ENCODE data around the gene ABCA10.
"Not testable (repeated sequence)": the region's sequence is repeated elsewhere in the genome, so short reads cannot be mapped to it uniquely, and the experiment has no call there.

Gene ABCA10

DNA sequence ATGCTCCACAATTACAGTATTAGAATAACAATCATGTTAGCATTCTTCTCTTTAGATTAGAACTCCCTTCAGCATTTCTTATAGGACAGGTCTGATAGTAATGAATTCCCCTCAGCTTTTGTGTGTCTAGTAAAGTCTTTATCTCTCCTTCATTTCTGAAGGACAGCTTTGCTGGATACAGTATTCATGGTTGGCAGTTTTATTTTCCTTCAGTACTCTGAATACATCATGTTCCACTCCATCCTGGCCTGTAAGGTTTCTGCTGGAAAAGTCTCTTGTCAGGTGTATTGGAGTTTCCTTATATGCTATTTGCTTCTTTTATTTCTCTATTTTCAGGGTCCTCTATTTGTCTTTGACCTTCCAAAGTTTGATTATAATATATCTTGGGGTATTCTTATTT lies 4.0 kb upstream of the ABCA10 start:
- DNase-seq = no peak
- in situ Hi-C loops (cut with HindIII; ENCODE audit: low pct_ligation_motif_present, low pct_unique_long_range_greater_than_20kb, low sequenced_read_pairs) = loop anchor here (25.0 kb wide), 1 partner anchor 445 kb away; no protein-coding TSS in a partner anchor

DNA sequence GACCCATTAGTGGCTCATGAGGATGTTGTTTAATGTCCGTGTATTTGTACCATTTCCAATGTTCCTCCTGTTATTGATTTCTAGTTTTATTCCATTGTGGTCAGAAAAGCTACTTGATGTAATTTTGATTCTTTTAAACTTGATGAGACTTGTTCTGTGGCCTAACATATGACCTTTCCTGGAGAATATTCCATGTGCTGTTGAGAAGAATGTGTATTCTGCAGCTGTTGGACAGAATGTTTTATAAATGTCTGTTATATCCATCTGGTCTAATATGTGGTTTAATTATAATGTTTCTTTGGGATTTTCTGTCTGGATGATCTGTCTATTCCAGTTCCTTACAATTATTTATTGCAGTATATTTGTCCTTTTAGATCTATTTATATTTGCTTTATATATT lies 2.9 kb upstream of the ABCA10 start:
- DNase-seq = no peak
- in situ Hi-C loops (cut with HindIII; ENCODE audit: low pct_ligation_motif_present, low pct_unique_long_range_greater_than_20kb, low sequenced_read_pairs) = loop anchor here (25.0 kb wide), 1 partner anchor 444 kb away; no protein-coding TSS in a partner anchor

GRCh38 chr17:69230939-69231338 lies 2.3 kb upstream of the ABCA10 start:
- in situ Hi-C loops (cut with HindIII; ENCODE audit: low pct_ligation_motif_present, low pct_unique_long_range_greater_than_20kb, low sequenced_read_pairs) = loop anchor here (25.0 kb wide), 1 partner anchor 444 kb away; no protein-coding TSS in a partner anchor

GRCh38 chr17:69228018-69228417 lies 606 bp downstream of the ABCA10 start:
- in situ Hi-C loops (cut with HindIII; ENCODE audit: low pct_ligation_motif_present, low pct_unique_long_range_greater_than_20kb, low sequenced_read_pairs) = loop anchor here (25.0 kb wide), 1 partner anchor 441 kb away; no protein-coding TSS in a partner anchor
- no peak for DNase-seq

More at GRCh38 chr17:69230939-69231338, 2.3 kb upstream of the ABCA10 start:
- no peak for DNase-seq

DNA sequence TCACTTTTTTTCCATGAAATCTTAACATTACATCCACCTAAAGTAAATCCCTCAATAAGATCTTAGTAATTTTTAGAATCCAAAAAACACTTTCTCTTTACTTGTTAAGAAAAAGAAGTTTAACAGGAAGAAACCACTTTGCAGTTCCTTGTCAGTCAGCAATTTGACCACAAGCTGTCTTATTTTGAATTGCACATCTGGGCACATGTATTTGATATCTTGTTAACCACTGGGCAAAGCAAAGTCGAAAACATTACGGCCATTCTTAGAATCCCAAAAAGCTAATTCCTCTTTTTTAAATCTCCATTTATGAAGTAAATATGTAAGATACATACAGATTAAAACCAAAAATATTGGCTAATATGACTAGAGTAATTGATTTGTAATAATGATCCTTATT lies 1.1 kb downstream of the ABCA10 start:
- DNase-seq = no peak
- in situ Hi-C loops (cut with HindIII; ENCODE audit: low pct_ligation_motif_present, low pct_unique_long_range_greater_than_20kb, low sequenced_read_pairs) = loop anchor here (25.0 kb wide), 1 partner anchor 440 kb away; no protein-coding TSS in a partner anchor

DNA sequence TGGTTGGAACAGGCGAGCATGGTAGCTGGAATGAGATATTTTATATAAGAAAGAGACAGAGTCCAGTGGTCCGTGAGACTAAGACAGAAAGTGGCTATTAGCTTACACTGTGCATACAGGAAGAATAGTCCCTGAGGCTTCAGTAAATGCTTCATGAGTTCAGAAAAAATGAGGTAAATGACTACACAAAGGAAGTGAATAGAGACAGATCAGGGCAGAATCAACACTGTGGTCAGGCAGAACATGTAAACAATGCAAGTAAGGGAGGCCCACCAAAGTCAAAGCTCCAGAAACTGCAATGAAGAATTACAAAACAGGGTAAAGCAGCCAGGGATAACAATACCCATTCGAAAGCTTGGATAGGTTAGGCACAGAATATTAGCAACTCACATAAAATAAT lies 4.8 kb downstream of the ABCA10 start:
- no peak for DNase-seq
- in situ Hi-C loops (cut with HindIII; ENCODE audit: low pct_ligation_motif_present, low pct_unique_long_range_greater_than_20kb, low sequenced_read_pairs) = no loop called here

DNA sequence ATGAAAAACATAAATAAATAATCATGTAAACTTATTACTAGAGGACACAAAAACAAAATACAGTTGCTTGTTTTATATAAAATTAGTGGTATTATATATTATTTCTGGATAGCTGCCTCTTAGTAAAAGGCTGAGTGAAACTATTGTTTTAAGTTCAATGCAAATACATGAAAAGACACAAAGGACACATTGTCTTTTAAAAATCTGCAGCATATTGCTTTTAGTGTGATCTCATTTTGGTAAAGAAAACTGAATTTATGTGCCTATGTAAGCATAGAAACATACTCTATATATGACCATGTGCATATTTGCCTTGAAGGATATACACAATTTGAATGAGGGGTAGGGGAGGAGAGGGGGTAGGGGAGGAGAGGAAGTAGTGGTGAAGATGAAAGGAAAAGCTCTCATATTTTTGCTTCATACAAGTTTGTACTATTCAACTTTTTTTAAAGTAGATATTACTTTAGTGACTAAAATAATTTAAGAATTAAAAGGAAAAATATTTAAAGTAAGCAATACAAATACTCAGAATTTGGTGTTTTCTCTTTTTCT lies 5.8 kb downstream of the ABCA10 start:
- in situ Hi-C loops (cut with HindIII; ENCODE audit: low pct_ligation_motif_present, low pct_unique_long_range_greater_than_20kb, low sequenced_read_pairs) = no loop called here
- no peak for DNase-seq

DNA sequence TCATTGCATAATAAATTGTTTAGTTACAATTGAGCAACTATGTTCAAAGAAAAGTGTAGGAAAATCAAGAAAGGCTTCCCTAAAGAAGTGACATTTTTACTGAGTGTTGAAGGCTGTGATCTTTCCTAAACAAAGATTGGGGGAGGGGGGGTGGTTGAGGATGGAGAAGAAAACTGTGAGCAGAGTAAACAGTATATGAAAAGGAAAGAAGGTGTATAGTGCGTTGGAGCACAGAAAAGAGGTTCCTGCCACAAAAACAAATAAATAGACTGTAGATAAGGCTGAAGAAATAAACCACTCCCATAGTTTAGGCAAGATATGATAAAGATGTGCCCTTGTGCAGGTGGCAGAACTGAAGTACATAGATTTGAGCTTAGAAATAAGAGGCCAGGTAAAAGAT lies 8.5 kb downstream of the ABCA10 start:
- no peak for DNase-seq
- in situ Hi-C loops (cut with HindIII; ENCODE audit: low pct_ligation_motif_present, low pct_unique_long_range_greater_than_20kb, low sequenced_read_pairs) = no loop called here

DNA sequence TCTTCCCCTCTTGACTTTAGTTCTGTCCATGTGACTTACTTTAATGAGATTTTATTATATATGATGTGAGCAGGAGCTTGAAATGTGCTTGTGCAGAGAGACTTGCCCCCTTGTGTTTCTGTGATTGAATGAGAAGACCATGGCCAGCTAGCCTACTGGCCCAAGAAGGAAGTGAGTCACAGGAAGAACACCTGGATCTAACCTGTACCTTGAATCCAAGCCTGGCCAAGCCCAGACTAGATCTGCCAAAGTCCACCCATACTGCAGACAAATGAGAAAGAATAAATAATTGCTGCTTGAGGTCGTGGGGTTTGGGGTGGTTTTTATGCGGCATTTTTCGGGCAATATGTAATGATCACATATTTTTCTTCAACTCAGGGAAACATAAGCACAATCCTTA lies 9.6 kb downstream of the ABCA10 start:
- in situ Hi-C loops (cut with HindIII; ENCODE audit: low pct_ligation_motif_present, low pct_unique_long_range_greater_than_20kb, low sequenced_read_pairs) = no loop called here
- no peak for DNase-seq

DNA sequence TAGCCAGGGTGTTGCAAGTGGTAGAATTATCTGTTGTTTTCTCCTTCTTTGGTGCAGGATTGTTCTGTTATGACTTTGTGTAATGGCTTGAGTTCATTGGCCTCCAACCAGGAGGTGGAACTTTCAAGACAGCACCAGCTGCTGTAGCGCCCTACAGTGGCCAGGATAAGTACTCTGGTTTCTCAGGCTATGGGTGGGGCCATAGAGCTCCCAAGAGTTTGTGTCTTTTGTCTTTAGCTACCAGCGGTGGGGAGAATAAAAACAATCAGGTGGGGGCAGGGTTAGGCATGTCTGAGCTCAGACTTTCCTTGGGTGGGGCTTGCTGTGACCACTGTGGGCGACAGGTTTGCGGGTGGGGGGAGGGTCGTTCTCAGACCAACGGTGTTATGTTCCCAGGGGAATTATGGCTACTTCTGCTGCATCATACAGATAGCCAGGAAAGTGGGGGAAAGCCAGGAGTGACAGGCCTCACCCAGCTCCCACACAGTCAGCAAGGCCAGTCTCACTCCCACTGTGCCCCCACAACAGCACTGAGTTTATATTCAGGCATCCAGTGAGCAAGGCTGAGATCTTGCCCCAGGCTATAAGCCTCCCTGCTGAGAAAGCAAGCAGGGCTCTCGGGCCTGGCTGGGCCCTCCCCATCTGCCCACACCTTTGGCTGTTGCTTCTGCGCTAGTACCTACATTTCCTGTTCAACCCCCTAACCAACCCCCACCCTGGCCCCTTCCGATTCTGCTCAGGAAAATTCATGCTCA lies 15.4 kb downstream of the ABCA10 start:
- no peak for DNase-seq
- in situ Hi-C loops (cut with HindIII; ENCODE audit: low pct_ligation_motif_present, low pct_unique_long_range_greater_than_20kb, low sequenced_read_pairs) = no loop called here

GRCh38 chr17:69208640-69209039 lies 20.0 kb downstream of the ABCA10 start:
- in situ Hi-C loops (cut with HindIII; ENCODE audit: low pct_ligation_motif_present, low pct_unique_long_range_greater_than_20kb, low sequenced_read_pairs) = no loop called here
- no peak for DNase-seq

DNA sequence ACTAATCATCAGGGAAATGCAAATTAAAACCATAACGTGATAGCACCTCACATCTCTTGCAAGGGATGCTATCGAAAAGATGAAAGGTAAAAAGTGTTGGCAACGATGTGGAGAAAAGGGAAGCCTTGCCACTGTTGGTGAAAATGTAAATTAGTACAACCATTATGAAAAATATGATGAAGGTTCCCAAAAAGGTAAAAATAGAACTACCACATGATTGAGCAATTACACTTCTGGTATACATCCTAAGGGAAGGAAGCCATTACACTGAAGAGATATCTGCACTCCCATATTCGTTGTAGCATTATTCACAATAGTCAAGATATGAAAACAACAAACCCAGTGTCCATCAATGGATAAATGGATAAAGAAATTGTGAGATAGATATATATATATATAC lies 21.5 kb downstream of the ABCA10 start:
- no peak for DNase-seq

GRCh38 chr17:69198238-69198637 lies 30.4 kb downstream of the ABCA10 start:
- in situ Hi-C loops (cut with HindIII; ENCODE audit: low pct_ligation_motif_present, low pct_unique_long_range_greater_than_20kb, low sequenced_read_pairs) = no loop called here
- no peak for DNase-seq

More for the DNA sequence above, 21.5 kb downstream of the ABCA10 start:
- in situ Hi-C loops (cut with HindIII; ENCODE audit: low pct_ligation_motif_present, low pct_unique_long_range_greater_than_20kb, low sequenced_read_pairs) = no loop called here

- in situ Hi-C loops (cut with HindIII; ENCODE audit: low pct_ligation_motif_present, low pct_unique_long_range_greater_than_20kb, low sequenced_read_pairs) = not testable (repeated sequence)
Measured at GRCh38 chr17:69196105-69196653, 32.4 kb downstream of the ABCA10 start.

DNA sequence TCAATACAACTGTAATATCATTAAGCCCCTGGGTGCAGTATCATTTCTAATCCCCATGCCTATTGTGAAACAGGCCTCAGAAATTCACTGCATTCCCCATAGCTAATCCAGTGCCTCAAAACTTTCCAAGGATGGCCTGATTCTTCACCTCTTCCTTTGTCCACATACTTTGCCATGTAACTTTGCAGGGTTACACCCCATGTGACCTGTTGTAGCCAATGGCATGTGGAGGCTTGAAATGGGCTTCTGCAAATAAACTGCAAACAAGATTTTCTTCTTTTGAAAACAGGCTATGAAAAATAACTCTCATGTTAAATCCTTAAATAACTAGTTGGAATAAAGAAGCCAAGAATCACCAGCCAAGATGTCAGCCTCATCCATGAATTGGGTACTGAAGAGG lies 35.9 kb downstream of the ABCA10 start:
- no peak for DNase-seq
- in situ Hi-C loops (cut with HindIII; ENCODE audit: low pct_ligation_motif_present, low pct_unique_long_range_greater_than_20kb, low sequenced_read_pairs) = no loop called here

More at GRCh38 chr17:69196105-69196653, 32.4 kb downstream of the ABCA10 start:
- not testable (repeated sequence) for DNase-seq

- in situ Hi-C loops (cut with HindIII; ENCODE audit: low pct_ligation_motif_present, low pct_unique_long_range_greater_than_20kb, low sequenced_read_pairs) = no loop called here
- no peak for DNase-seq
Measured at GRCh38 chr17:69188796-69189195, 39.8 kb downstream of the ABCA10 start.

- DNase-seq = no peak
- in situ Hi-C loops (cut with HindIII; ENCODE audit: low pct_ligation_motif_present, low pct_unique_long_range_greater_than_20kb, low sequenced_read_pairs) = no loop called here
Measured at GRCh38 chr17:69188064-69188463, 40.6 kb downstream of the ABCA10 start.

DNA sequence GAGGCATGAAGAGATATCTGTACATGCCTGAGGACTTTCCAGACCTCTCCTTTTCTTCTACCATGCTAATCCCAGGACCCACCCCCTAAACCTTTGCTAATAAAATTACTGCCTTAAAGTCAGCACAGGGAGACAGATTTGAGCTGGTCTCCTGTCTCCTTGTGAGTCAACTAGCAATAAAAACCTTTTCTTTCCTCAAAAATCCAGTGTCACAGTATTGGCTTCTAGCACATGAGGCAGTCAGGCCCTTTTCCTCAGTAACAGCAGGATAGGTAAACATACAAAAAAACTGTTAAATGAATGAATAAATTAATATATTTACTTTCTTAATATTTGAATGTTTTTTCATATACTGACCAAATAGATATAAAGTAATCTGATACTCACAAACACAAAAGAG lies 41.3 kb downstream of the ABCA10 start:
- in situ Hi-C loops (cut with HindIII; ENCODE audit: low pct_ligation_motif_present, low pct_unique_long_range_greater_than_20kb, low sequenced_read_pairs) = no loop called here
- no peak for DNase-seq

DNA sequence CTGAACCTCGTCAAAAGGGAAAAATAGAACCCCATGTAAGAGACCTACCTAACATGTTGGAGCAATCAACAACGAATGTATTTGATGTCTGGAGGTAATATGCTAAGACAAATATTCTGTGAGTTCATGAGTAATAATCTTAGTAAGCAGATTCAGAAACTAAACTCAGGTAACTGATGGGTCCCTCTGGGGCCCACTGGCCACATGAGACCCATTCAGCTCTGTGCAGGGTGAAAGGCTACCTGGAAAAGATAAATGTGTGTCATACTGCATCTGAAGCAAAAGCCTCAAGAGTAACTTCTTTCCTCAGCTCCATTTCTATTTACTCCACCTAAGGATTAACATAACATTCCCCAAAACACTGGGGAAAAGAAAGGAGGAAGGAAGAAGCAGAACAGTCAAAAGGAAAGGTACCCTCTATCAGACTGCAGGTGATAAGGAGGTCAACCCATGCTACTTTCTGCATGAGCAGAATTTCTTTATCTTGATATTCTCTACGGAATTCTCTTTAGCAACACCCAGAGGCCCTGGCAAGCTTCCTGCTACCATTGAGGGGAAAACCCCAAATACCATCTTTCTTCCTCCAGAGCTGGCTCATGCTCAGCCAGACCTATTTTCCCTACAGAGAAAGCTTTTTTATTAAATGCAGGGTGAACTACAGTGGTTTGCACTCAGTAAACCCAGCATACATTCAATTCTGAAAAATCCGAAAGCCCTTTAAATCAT lies 49.2 kb downstream of the ABCA10 start:
- peak; percentile 14 for DNase-seq
- in situ Hi-C loops (cut with HindIII; ENCODE audit: low pct_ligation_motif_present, low pct_unique_long_range_greater_than_20kb, low sequenced_read_pairs) = no loop called here
